Cardiac fibroblast (primary cell): ENCODE data around the gene SLC25A6.

Experiments
- DNase-seq, 2 donors: peaks; one replicate each; pipeline versions ENCODE4 v3.0.0 to v3.0.0-alpha.2; 2010; ENCODE audit warnings: low read depth in 2 of 2
- H3K4me3 ChIP-seq, 2 donors: replicated peaks in 1 of 2; 1 replicate in 1 of 2; 2 replicates in 1 of 2; pipeline ENCODE4 v1.5.1; 2011; ENCODE audit warnings: low read depth in 2 of 2, low read length in 2 of 2, mild to moderate bottlenecking in 2 of 2, moderate library complexity in 1 of 2
- TF ChIP-seq, protein P1 (sequence below): IDR thresholded peaks from one replicate; pipeline ENCODE4 v1.5.1; 2011; ENCODE audit warnings: low read depth, mild to moderate bottlenecking, low read length, inconsistent platforms

The SLC25A6 gene

DNA sequence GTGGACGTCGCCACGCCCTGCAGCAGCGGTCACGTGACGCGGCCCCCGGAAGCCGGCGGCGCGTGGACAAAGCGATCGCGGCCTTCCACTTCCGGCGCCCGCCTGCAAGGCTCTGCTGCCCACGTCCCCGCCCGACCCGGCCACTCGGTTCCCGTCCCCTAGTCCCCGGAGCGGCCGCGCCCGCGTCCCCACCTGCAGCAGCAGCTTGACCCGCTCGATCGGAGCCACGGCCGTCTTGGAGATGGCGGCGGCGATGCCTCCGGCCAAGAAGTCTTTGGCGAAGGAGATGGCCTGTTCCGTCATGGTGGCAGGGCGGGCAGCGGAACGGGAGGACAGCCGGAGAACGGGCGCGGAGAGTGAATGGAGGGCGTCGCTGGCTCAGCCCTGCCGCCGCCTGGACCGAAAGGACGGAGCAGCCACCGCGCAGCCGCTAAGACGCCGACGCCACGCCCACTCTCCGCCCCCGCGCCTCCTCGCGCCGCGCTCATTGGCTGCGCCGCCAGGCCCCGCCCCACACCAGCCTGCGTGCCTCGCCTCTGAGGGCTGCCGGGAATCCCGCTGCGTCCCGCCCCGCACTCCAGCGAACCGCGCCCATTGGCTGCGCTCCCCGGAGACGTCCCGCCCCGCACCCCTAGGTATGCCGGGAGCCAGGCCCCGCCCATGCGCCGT lies at the start of gene SLC25A6:
TSS of gene SLC25A6 (minus strand) at position 407 of the 669 bp plus-strand sequence. CDS start at position 303, 104 bp downstream.
- peak; percentile 98 to 99 for DNase-seq
- TF ChIP-seq, protein P1, sequence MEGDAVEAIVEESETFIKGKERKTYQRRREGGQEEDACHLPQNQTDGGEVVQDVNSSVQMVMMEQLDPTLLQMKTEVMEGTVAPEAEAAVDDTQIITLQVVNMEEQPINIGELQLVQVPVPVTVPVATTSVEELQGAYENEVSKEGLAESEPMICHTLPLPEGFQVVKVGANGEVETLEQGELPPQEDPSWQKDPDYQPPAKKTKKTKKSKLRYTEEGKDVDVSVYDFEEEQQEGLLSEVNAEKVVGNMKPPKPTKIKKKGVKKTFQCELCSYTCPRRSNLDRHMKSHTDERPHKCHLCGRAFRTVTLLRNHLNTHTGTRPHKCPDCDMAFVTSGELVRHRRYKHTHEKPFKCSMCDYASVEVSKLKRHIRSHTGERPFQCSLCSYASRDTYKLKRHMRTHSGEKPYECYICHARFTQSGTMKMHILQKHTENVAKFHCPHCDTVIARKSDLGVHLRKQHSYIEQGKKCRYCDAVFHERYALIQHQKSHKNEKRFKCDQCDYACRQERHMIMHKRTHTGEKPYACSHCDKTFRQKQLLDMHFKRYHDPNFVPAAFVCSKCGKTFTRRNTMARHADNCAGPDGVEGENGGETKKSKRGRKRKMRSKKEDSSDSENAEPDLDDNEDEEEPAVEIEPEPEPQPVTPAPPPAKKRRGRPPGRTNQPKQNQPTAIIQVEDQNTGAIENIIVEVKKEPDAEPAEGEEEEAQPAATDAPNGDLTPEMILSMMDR: no peak
- peak within 1 kb of the TSS; percentile 97 to 100 for H3K4me3 ChIP-seq

DNA sequence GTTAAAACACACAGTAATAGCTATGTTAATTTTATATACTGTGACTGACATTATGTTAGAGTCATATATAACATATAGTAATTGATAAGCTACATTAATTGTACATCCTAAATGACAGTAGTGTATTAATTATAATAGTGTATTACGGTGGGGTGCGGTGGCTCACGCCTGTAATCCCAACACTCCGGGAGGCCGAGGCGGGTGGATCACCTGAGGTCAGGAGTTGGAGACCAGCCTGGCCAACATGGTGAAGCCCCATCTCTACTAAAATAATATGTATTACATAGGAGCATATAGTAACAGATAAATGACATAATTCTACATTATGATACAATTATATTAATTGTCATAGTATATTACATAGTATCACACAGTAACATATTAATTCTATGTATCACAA lies 48.6 kb upstream of the SLC25A6 start:
- H3K4me3 ChIP-seq: no peak overlapping the region
- DNase-seq: no peak
- TF ChIP-seq, protein P1: no peak

DNA sequence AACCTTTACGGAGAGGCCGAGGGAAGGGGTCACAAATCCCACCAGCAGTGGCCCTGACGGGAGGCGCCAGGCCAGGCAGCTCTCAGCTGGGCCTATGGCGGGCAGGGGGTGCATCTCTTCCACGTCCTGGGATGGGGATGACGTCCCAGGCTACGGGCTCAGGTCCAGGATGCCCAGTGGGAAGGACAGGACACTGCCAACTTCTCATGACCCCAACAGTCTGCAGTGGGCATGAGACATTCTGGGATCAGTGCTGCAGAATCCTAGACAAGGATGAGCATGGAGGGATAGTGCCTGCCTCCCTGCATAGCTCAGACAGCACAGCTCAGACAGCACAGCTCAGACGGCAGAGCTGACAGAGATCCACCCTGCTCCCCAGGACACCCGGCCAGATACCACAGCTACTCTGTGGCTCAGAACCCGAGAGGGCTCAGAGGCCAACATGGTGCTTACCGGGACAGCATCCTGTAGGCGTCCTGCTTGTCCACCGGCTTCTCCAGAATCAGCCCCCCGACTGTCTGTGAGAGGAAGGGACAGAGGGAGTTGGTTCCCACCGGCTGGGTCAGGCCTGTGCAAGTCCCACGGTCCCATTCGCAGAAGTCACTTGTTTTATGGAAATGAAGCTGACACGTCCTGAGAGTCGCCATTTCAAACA lies 43.5 kb upstream of the SLC25A6 start:
- no peak for DNase-seq
- TF ChIP-seq, protein P1: no peak
- no peak overlapping the region for H3K4me3 ChIP-seq

DNA sequence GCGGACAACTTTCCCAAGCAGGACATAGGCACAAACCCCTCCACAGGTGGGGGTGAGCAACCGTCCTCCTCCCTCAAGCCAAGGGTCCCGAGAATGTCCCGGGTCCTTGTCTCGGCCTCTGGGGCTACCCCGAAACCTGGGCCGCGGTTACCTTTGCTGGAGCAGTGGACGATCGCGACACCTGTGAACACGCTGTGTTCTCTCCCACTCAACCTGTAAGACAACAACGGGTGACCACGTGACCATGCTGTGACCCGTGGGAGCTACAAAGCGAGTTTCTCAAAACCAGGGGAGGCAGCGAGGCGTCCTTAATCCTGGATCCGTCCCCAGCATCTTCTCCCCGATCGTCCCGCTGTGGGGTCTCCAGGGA lies 42.9 kb upstream of the SLC25A6 start:
- no peak overlapping the region for H3K4me3 ChIP-seq
- TF ChIP-seq, protein P1: no peak
- DNase-seq: no peak

DNA sequence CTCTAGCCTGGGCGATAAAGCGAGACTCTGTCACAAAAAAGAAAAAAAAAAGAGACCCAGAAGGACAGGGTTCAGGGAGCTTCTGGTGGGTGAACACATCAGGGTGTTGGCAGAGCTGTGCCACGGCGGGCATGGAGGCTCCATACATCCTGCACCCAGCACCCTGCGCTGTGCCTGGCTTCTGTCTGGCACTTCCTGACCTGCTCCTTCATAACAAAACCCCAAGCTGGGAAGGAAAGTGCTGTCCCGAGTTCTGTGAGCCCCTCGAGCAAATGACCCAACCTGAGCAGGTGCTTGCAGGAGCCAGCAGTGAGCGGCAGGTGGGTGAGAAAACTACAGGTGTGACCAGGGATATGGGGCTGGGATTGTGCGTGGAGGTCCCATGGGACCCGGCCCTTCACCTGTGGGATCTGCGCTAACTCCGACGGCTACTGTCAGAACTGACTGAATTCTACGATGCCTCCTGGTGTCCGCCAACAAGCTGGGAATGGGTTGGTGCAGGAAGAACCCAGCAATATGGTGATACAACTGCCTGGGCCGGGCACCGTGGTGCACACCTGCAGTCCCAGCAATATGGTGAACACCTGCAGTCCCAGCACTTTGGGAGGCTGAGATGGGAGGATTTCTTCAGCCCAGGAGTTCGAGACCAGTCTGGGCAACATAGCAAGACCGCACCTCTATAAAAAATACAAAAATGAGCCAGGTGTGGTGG lies 41.9 kb upstream of the SLC25A6 start:
- no peak for DNase-seq
- TF ChIP-seq, protein P1: no peak

DNA sequence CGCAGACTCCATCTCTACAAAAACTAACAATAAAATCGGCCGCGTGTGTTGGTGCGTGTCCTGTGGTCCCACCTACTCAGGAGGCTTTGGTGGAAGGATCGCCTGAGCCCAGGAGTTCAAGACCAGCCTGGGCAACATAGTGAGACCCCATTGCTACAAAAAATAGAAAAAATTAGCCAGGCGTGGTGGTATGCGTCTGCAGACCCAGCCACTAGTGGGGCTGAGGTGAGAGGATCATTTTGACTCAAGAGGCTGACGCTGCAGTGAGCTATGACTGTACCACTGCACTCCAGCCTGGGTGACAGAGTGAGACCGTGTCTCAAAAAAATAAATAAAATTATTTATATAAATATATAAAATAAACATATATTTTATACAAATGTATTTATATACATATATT lies 38.5 kb upstream of the SLC25A6 start:
- TF ChIP-seq, protein P1: no peak
- H3K4me3 ChIP-seq: no peak overlapping the region
- no peak for DNase-seq

More for the DNA sequence above, 41.9 kb upstream of the SLC25A6 start:
- H3K4me3 ChIP-seq: no peak overlapping the region
